ENCODE data around the gene CA12. TPM values are rescaled to one million over a fixed set of nuclear protein-coding genes. Genes with fewer than 3 reads are reported as not detected.

The CA12 gene
- total and polyA plus RNA-seq, 5 donors = 0.33 to 1.2 (median 0.75) TPM

- WGBS = 93% methylated on average over 5 of the region's 5 CpGs
- intact Hi-C loops (cut with DNase I) = loop anchor here in 3 of 4 donors (2.0 to 10.0 kb wide), 3 partner anchors 113 to 237 kb away; no protein-coding TSS in a partner anchor
- no peak for ATAC-seq
Measured at GRCh38 chr15:63401714-63402497, 20.3 kb upstream of the CA12 start.

GRCh38 chr15:63401078-63401477 lies 19.4 kb upstream of the CA12 start:
- ATAC-seq = no peak
- H3K4me1 ChIP-seq (ENCODE audit: control insufficient read depth, insufficient read depth, low read length) = no peaks in the 10 kb centered on the region
- DNase-seq = no peak
- H3K27ac ChIP-seq (ENCODE audit: low read length) = no peak overlapping the region
- H3K27me3 ChIP-seq (ENCODE audit: control insufficient read depth, insufficient read depth) = no peaks in the 10 kb centered on the region
- intact Hi-C loops (cut with DNase I) = loop anchor here in 2 of 4 donors (5.0 to 10.0 kb wide), 2 partner anchors 114 to 236 kb away; no protein-coding TSS in a partner anchor
- WGBS = 92% methylated on average over 2 of the region's 2 CpGs
- no peak overlapping the region for H3K4me3 ChIP-seq (ENCODE audit: low read length)
- H3K9me3 ChIP-seq (ENCODE audit: control insufficient read depth, low read length) = no peaks in the 10 kb centered on the region

More at GRCh38 chr15:63401714-63402497, 20.3 kb upstream of the CA12 start:
- Histone ChIP-seq H3K9me3 (ENCODE audit: control insufficient read depth, low read length) (no peaks in the 10 kb centered on the region), H3K27me3 (ENCODE audit: control insufficient read depth, insufficient read depth) (no peaks in the 10 kb centered on the region), H3K4me3 (ENCODE audit: low read length) (no peak overlapping the region), H3K27ac (ENCODE audit: low read length) (no peak overlapping the region), H3K4me1 (ENCODE audit: control insufficient read depth, insufficient read depth, low read length) (no peaks in the 10 kb centered on the region)
- no peak for DNase-seq

GRCh38 chr15:63398456-63398855 lies 16.8 kb upstream of the CA12 start:
- ATAC-seq (no peak), DNase-seq (no peak)
- intact Hi-C loops (cut with DNase I) = loop anchor here in 2 of 4 donors (2.0 to 10.0 kb wide), 2 partner anchors 64 to 106 kb away; no protein-coding TSS in a partner anchor
- 86% methylated on average over 2 of the region's 2 CpGs for WGBS
- Histone ChIP-seq H3K27me3 (ENCODE audit: control insufficient read depth, insufficient read depth) (no peaks in the 10 kb centered on the region), H3K9me3 (ENCODE audit: control insufficient read depth, low read length) (no peaks in the 10 kb centered on the region), H3K4me3 (ENCODE audit: low read length) (no peak overlapping the region), H3K27ac (ENCODE audit: low read length) (no peak overlapping the region), H3K4me1 (ENCODE audit: control insufficient read depth, insufficient read depth, low read length) (no peaks in the 10 kb centered on the region)

GRCh38 chr15:63396152-63396928 lies 14.7 kb upstream of the CA12 start:
- intact Hi-C loops (cut with DNase I) = loop anchor here in 1 of 4 donors (10.0 kb wide), 1 partner anchor 62 kb away; no protein-coding TSS in a partner anchor

GRCh38 chr15:63395730-63396151 lies 14.1 kb upstream of the CA12 start:
- DNase-seq = no peak
- WGBS = 78% methylated on average over 4 of the region's 4 CpGs
- H3K27ac ChIP-seq (ENCODE audit: low read length) = no peak overlapping the region
- intact Hi-C loops (cut with DNase I) = loop anchor here in 1 of 4 donors (10.0 kb wide), 1 partner anchor 61 kb away; no protein-coding TSS in a partner anchor
- ATAC-seq = no peak
- H3K9me3 ChIP-seq (ENCODE audit: control insufficient read depth, low read length) = no peaks in the 10 kb centered on the region
- no peaks in the 10 kb centered on the region for H3K4me1 ChIP-seq (ENCODE audit: control insufficient read depth, insufficient read depth, low read length)
- no peak overlapping the region for H3K4me3 ChIP-seq (ENCODE audit: low read length)
- H3K27me3 ChIP-seq (ENCODE audit: control insufficient read depth, insufficient read depth) = no peaks in the 10 kb centered on the region

More at GRCh38 chr15:63396152-63396928, 14.7 kb upstream of the CA12 start:
- no peaks in the 10 kb centered on the region for H3K4me1 ChIP-seq (ENCODE audit: control insufficient read depth, insufficient read depth, low read length)
- DNase-seq = no peak
- no peak overlapping the region for H3K4me3 ChIP-seq (ENCODE audit: low read length)
- peak; percentile 21 to 31 for ATAC-seq
- H3K27ac ChIP-seq (ENCODE audit: low read length) = no peak overlapping the region
- WGBS = 85% methylated on average over 8 of the region's 8 CpGs
- no peaks in the 10 kb centered on the region for H3K27me3 ChIP-seq (ENCODE audit: control insufficient read depth, insufficient read depth)
- H3K9me3 ChIP-seq (ENCODE audit: control insufficient read depth, low read length) = no peaks in the 10 kb centered on the region

- ATAC-seq (peak in 1 of 2 donors; percentile 24), DNase-seq (no peak)
- Histone ChIP-seq H3K4me1 (ENCODE audit: control insufficient read depth, insufficient read depth, low read length) (no peaks in the 10 kb centered on the region), H3K27me3 (ENCODE audit: control insufficient read depth, insufficient read depth) (no peaks in the 10 kb centered on the region), H3K9me3 (ENCODE audit: control insufficient read depth, low read length) (no peaks in the 10 kb centered on the region), H3K27ac (ENCODE audit: low read length) (no peak overlapping the region), H3K4me3 (ENCODE audit: low read length) (no peak overlapping the region)
- intact Hi-C loops (cut with DNase I) = loop anchor here in 1 of 4 donors (10.0 kb wide), 1 partner anchor 58 kb away; no protein-coding TSS in a partner anchor
- 41% methylated on average over 7 of the region's 7 CpGs for WGBS
Measured at GRCh38 chr15:63392361-63393009, 10.8 kb upstream of the CA12 start.

GRCh38 chr15:63391669-63392360 lies 10.2 kb upstream of the CA12 start:
- Histone ChIP-seq H3K27ac (ENCODE audit: low read length) (no peak overlapping the region), H3K4me3 (ENCODE audit: low read length) (no peak overlapping the region), H3K4me1 (ENCODE audit: control insufficient read depth, insufficient read depth, low read length) (no peaks in the 10 kb centered on the region), H3K9me3 (ENCODE audit: control insufficient read depth, low read length) (no peaks in the 10 kb centered on the region), H3K27me3 (ENCODE audit: control insufficient read depth, insufficient read depth) (no peaks in the 10 kb centered on the region)
- intact Hi-C loops (cut with DNase I) = loop anchor here in 1 of 4 donors (10.0 kb wide), 1 partner anchor 57 kb away; no protein-coding TSS in a partner anchor
- 85% methylated on average over 6 of the region's 6 CpGs for WGBS
- ATAC-seq (no peak), DNase-seq (no peak)

- Histone ChIP-seq H3K4me3 (ENCODE audit: low read length) (no peak overlapping the region), H3K4me1 (ENCODE audit: control insufficient read depth, insufficient read depth, low read length) (no peaks in the 10 kb centered on the region), H3K27me3 (ENCODE audit: control insufficient read depth, insufficient read depth) (no peaks in the 10 kb centered on the region), H3K27ac (ENCODE audit: low read length) (no peak overlapping the region), H3K9me3 (ENCODE audit: control insufficient read depth, low read length) (no peaks in the 10 kb centered on the region)
- DNase-seq = no peak
- intact Hi-C loops (cut with DNase I) = loop anchor here in 1 of 4 donors (10.0 kb wide), 1 partner anchor 56 kb away; no protein-coding TSS in a partner anchor
- WGBS = 41% methylated on average over 3 of the region's 3 CpGs
- ATAC-seq = peak in 1 of 2 donors; percentile 30
Measured at GRCh38 chr15:63390689-63391088, 9.0 kb upstream of the CA12 start.

- H3K4me1 ChIP-seq (ENCODE audit: control insufficient read depth, insufficient read depth, low read length) = no peaks in the 10 kb centered on the region
- intact Hi-C loops (cut with DNase I) = loop anchor here in 2 of 4 donors (5.0 to 10.0 kb wide), 2 partner anchors 55 to 103 kb away; no protein-coding TSS in a partner anchor
- H3K9me3 ChIP-seq (ENCODE audit: control insufficient read depth, low read length) = no peaks in the 10 kb centered on the region
- ATAC-seq (no peak), DNase-seq (peak in 1 of 3 donors; percentile 73)
- no peaks in the 10 kb centered on the region for H3K27me3 ChIP-seq (ENCODE audit: control insufficient read depth, insufficient read depth)
- H3K4me3 ChIP-seq (ENCODE audit: low read length) = no peak overlapping the region
- no peak overlapping the region for H3K27ac ChIP-seq (ENCODE audit: low read length)
- 64% methylated on average over 6 of the region's 6 CpGs for WGBS
Measured at GRCh38 chr15:63389902-63390670, 8.4 kb upstream of the CA12 start.

Data from right cardiac atrium (tissue), 5 donors.